Measurements from ENCODE around the gene CPT1A.

CPT1A gene

DNA sequence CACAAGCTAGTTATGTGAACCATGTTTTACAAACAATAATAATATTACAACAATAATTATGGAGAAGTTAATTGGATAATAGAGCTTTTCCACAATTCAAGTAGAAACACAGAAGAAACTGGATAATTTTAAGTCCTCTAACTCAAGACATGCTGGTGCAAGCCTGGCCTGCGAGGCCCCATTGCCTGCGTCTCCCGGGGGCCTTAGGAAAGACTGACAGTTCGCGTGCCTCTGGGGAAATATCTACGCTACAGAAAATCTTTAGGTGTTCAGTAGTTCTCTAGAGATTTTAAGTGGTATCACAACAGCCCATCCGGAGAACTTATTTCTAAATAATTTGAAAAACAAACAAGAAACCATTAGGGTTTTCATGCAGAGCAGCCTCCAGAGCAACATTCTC is 134.2 kb downstream of the CPT1A start:
- DNase-seq (ENCODE audit: low read depth) = no peak

DNA sequence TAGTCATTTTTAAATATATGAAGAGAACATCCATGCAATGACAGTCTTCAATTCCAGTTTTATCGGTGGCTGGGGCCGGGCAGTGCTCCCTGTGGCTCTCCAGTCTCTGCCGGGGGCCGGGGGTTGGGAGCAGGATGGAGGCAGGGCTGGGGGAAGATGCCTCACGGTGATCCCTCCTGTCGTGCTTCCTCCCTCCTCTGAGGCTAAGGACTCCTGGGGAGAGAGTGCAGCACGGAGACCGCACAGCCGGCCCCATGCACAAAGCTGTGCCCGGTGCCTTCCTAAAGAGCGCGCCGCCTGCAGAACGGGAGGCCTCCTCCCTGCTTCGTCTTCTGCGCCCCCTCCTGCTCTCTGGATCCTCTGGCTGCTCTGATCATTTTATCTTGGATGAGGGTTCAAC is 136.8 kb downstream of the CPT1A start:
- DNase-seq (ENCODE audit: low read depth) = no peak

All from stimulated activated CD8-positive, alpha-beta memory T cell treated with anti-CD3 and anti-CD28 coated beads, Interleukin-12 subunit alpha, Interleukin-12 subunit beta, amount 100 ng/mL, for 4 hours (primary cell).